Measurements from ENCODE around the gene PARK7.

- TF ChIP-seq CTCF (IDR thresholded peaks at IDR 0.05; ENCODE audit: borderline replicate concordance, extremely low read depth, low read length, poor library complexity, severe bottlenecking) (no peak), EZH2 (IDR thresholded peaks at IDR 0.05; ENCODE audit: borderline replicate concordance, low read depth, low read length, severe bottlenecking) (no peak)
These were observed 5.1 kb upstream of the PARK7 start for GRCh38 chr1:7956218-7957032.
